ENCODE measurements around the gene TMUB2. TPM values are rescaled to one million over a fixed set of nuclear protein-coding genes. Genes with fewer than 3 reads are reported as not detected.

TMUB2 gene
- total and polyA plus RNA-seq, 9 of the 15 experiments (the other 6 are each of a cell fraction or from before 2014, with no cell fraction given): 4.1 to 29.8 (median 16.3) TPM

GRCh38 chr17:44203731-44204440 is 17.1 kb downstream of the TMUB2 start (continued):
- no peak for TF ChIP-seq ZBTB11 (CRISPR knock-in tag; IDR thresholded peaks at IDR 0.05)
- no peak for TF ChIP-seq GATAD2B (IDR thresholded peaks at IDR 0.05; ENCODE audit: borderline replicate concordance)
- TF ChIP-seq RBBP5 (IDR thresholded peaks at IDR 0.05; ENCODE audit: borderline replicate concordance, insufficient read depth, low read length, poor library complexity, severe bottlenecking): no peak
- no peak for TF ChIP-seq CXXC5 (CRISPR knock-in tag; IDR thresholded peaks at IDR 0.05)
- TF ChIP-seq ZNF696 (CRISPR knock-in tag; conservative IDR thresholded peaks at IDR 0.05): no peak

All from K562 (cell line).